Vagina (tissue), 2 donors: ENCODE measurements around the gene MTURN. TPM values are rescaled to one million over a fixed set of nuclear protein-coding genes. Genes with fewer than 3 reads are reported as not detected.
A peak's percentile ranks its signal among the peaks of the same experiment; 100 is the strongest.

ENCODE experiments used
- DNase-seq, 2 donors: peaks; one replicate each; pipeline ENCODE4 v3.0.0-alpha.2; 2017; ENCODE audit errors: extremely low spot score in 2 of 2
- H3K27ac ChIP-seq: fragments of 200-600 bp; sonication (generic); one replicate; pipeline ENCODE4 v1.5.1; 2019
- H3K27me3 ChIP-seq: fragments of 200-600 bp; sonication (generic); one replicate; pipeline ENCODE4 v1.5.1; 2019
- H3K36me3 ChIP-seq, 2 donors: fragments of 200-600 bp; sonication (generic); one replicate each; pipeline ENCODE4 v1.5.1; 2017 to 2019
- H3K4me1 ChIP-seq: fragments of 200-600 bp; sonication (generic); one replicate; pipeline ENCODE4 v1.5.1; 2019
- H3K4me3 ChIP-seq, 2 donors: fragments of 200-600 bp; sonication (generic); 1 replicate in 1 of 2; 2 replicates in 1 of 2; pipeline ENCODE4 v1.5.1; 2016 to 2019
- H3K9me3 ChIP-seq: fragments of 200-600 bp; sonication (generic); one replicate; pipeline ENCODE4 v1.5.1; 2019
- CTCF ChIP-seq, 3 experiments: fragments of 450-650 bp in 2 of 3; fragments of 200-600 bp in 1 of 3; sonication (generic) in 1 of 3; IDR thresholded peaks; one replicate each; pipeline ENCODE4 v1.5.1; 2017 to 2019; ENCODE audit warnings: antibody characterized with exemption in 3 of 3, mild to moderate bottlenecking in 2 of 3, moderate library complexity in 2 of 3
- POLR2A ChIP-seq, 2 donors: fragments of 450-650 bp; IDR thresholded peaks; one replicate each; pipeline ENCODE4 v1.6.1; 2017; ENCODE audit warnings: antibody characterized with exemption in 2 of 2, mild to moderate bottlenecking in 2 of 2, moderate library complexity in 2 of 2
- POLR2AphosphoS5 ChIP-seq, 2 donors: sonication (generic); formaldehyde crosslinking; IDR thresholded peaks; one replicate each; pipeline ENCODE4 v1.9.0; 2017; ENCODE audit warnings: antibody characterized with exemption in 2 of 2, mild to moderate bottlenecking in 2 of 2, low read depth in 1 of 2; ENCODE audit not compliant: insufficient read depth in 1 of 2
- intact Hi-C: fragments of 100-400 bp; cut with DNase I; formaldehyde crosslinking; loops from one replicate; pipeline ENCODE4 v1.15.1; 2023
- total RNA-seq: library from RNA; depleted of rRNA; stranded (reverse); fragments of >200 nt; gene quantifications from one replicate; pipeline ENCODE4 v1.2.3, GENCODE V29; 2016

The MTURN gene
- total RNA-seq, 1 donor from 2014 or later = 44.2 TPM

GRCh38 chr7:30167901-30168300 lies 33.1 kb downstream of the MTURN start:
- DNase-seq = no peak
- intact Hi-C loops = loop anchor here (5.0 kb wide), 1 partner anchor 244 kb away; no protein-coding TSS in a partner anchor
- Histone ChIP-seq H3K36me3 (no peaks in the 10 kb centered on the region), H3K27ac (no peak overlapping the region), H3K27me3 (no peaks in the 10 kb centered on the region), H3K4me3 (no peak overlapping the region), H3K9me3 (no peaks in the 10 kb centered on the region), H3K4me1 (peaks cover 63% of the 10 kb centered on the region)
- TF ChIP-seq CTCF (IDR thresholded peaks at IDR 0.05) (no peak), POLR2A (IDR thresholded peaks at IDR 0.05) (no peak), POLR2AphosphoS5 (IDR thresholded peaks at IDR 0.05; ENCODE audit: insufficient read depth in 1 of 2, low read depth in 1 of 2) (no peak)

- H3K9me3 ChIP-seq = no peaks in the 10 kb centered on the region
- H3K27ac ChIP-seq = peak overlapping the region; percentile 65
- no peaks in the 10 kb centered on the region for H3K36me3 ChIP-seq
- H3K27me3 ChIP-seq = no peaks in the 10 kb centered on the region
- H3K4me1 ChIP-seq = peaks cover 63% of the 10 kb centered on the region
- intact Hi-C loops = loop anchor here (5.0 kb wide), 1 partner anchor 243 kb away; no protein-coding TSS in a partner anchor
- DNase-seq = no peak
- H3K4me3 ChIP-seq = no peak overlapping the region
- TF ChIP-seq CTCF (IDR thresholded peaks at IDR 0.05) (no peak), POLR2AphosphoS5 (IDR thresholded peaks at IDR 0.05; ENCODE audit: insufficient read depth in 1 of 2, low read depth in 1 of 2) (peak in 1 of 2 donors; percentile 81)
Observed at GRCh38 chr7:30168835-30169573, 34.2 kb downstream of the MTURN start.

- intact Hi-C loops = loop anchor here (5.0 kb wide), 1 partner anchor 243 kb away; no protein-coding TSS in a partner anchor
- Histone ChIP-seq H3K27me3 (no peaks in the 10 kb centered on the region), H3K9me3 (no peaks in the 10 kb centered on the region), H3K4me3 (no peak overlapping the region), H3K4me1 (peaks cover 61% of the 10 kb centered on the region), H3K36me3 (no peaks in the 10 kb centered on the region), H3K27ac (peak overlapping the region; percentile 65)
- DNase-seq = no peak
- no peak for TF ChIP-seq POLR2A (IDR thresholded peaks at IDR 0.05)
- TF ChIP-seq CTCF (IDR thresholded peaks at IDR 0.05) = no peak
- TF ChIP-seq POLR2AphosphoS5 (IDR thresholded peaks at IDR 0.05; ENCODE audit: insufficient read depth in 1 of 2, low read depth in 1 of 2) = no peak
Observed at GRCh38 chr7:30169579-30169978, 34.8 kb downstream of the MTURN start.

GRCh38 chr7:30170476-30171205 lies 35.9 kb downstream of the MTURN start:
- TF ChIP-seq POLR2AphosphoS5 (IDR thresholded peaks at IDR 0.05; ENCODE audit: insufficient read depth in 1 of 2, low read depth in 1 of 2) (no peak), CTCF (IDR thresholded peaks at IDR 0.05) (no peak), POLR2A (IDR thresholded peaks at IDR 0.05) (no peak)
- H3K27ac ChIP-seq = peak overlapping the region; percentile 65
- intact Hi-C loops = loop anchor here (10.0 kb wide), 1 partner anchor 114 kb away; the partner anchor contains the start of gene ZNRF2
- H3K4me3 ChIP-seq = no peak overlapping the region
- no peaks in the 10 kb centered on the region for H3K9me3 ChIP-seq
- no peaks in the 10 kb centered on the region for H3K36me3 ChIP-seq
- DNase-seq = no peak
- H3K27me3 ChIP-seq = no peaks in the 10 kb centered on the region
- peaks cover 52% of the 10 kb centered on the region for H3K4me1 ChIP-seq
